SJSA1 (cell line): ENCODE results near the gene FSD1. TPM values are rescaled to one million over a fixed set of nuclear protein-coding genes. Genes with fewer than 3 reads are reported as not detected.

Source experiments
- DNase-seq, 2 experiments: peaks; one replicate each; pipeline ENCODE4 v3.0.0-alpha.2; 2015 to 2020; ENCODE audit warnings: low spot score in 2 of 2, low read depth in 1 of 2
- H3K27ac ChIP-seq: fragments of 250-450 bp; sonication (Bioruptor Pico); 2 replicates; pipeline ENCODE4 v1.5.1; 2020; ENCODE audit warnings: mild to moderate bottlenecking, moderate library complexity
- H3K27me3 ChIP-seq: fragments of 250-450 bp; sonication (Bioruptor Pico); replicated peaks from 2 replicates; pipeline ENCODE4 v1.5.1; 2020; ENCODE audit warnings: mild to moderate bottlenecking, moderate library complexity
- H3K36me3 ChIP-seq: fragments of 250-450 bp; sonication (Bioruptor Pico); 2 replicates; pipeline ENCODE4 v1.5.1; 2020; ENCODE audit warnings: mild to moderate bottlenecking
- H3K4me1 ChIP-seq: fragments of 250-450 bp; sonication (Bioruptor Pico); replicated peaks from 2 replicates; pipeline ENCODE4 v1.6.1; 2021; ENCODE audit warnings: mild to moderate bottlenecking
- H3K4me3 ChIP-seq: fragments of 250-450 bp; sonication (Bioruptor Pico); 2 replicates; pipeline ENCODE4 v1.5.1; 2020; ENCODE audit warnings: mild to moderate bottlenecking
- H3K9me3 ChIP-seq: fragments of 250-450 bp; sonication (Bioruptor Pico); replicated peaks from 2 replicates; pipeline ENCODE4 v1.5.1; 2020; ENCODE audit warnings: mild to moderate bottlenecking
- total RNA-seq: library from RNA; depleted of rRNA; stranded (reverse); fragments of >200 nt; shearing (Covaris generic); gene quantifications from 2 replicates; pipeline ENCODE4 v1.2.3, GENCODE V29; 2014

FSD1 gene
- total RNA-seq, 1 experiment from 2014 or later: 4.5 TPM

GRCh38 chr19:4352701-4353121 lies 48.3 kb downstream of the FSD1 start:
- Histone ChIP-seq H3K4me1 (no peaks in the 10 kb centered on the region), H3K27me3 (no peaks in the 10 kb centered on the region), H3K27ac (no peak overlapping the region), H3K36me3 (peaks cover 18% of the 10 kb centered on the region), H3K4me3 (no peak overlapping the region), H3K9me3 (no peaks in the 10 kb centered on the region)
- DNase-seq: peak; percentile 46 to 75

GRCh38 chr19:4354282-4354681 lies 49.9 kb downstream of the FSD1 start:
- H3K36me3 ChIP-seq: peaks cover 34% of the 10 kb centered on the region
- H3K27me3 ChIP-seq: no peaks in the 10 kb centered on the region
- no peaks in the 10 kb centered on the region for H3K4me1 ChIP-seq
- no peak overlapping the region for H3K4me3 ChIP-seq
- no peak overlapping the region for H3K27ac ChIP-seq
- no peak for DNase-seq
- H3K9me3 ChIP-seq: no peaks in the 10 kb centered on the region

- H3K4me1 ChIP-seq: no peaks in the 10 kb centered on the region
- no peak overlapping the region for H3K27ac ChIP-seq
- peaks cover 40% of the 10 kb centered on the region for H3K36me3 ChIP-seq
- no peak overlapping the region for H3K4me3 ChIP-seq
- H3K9me3 ChIP-seq: no peaks in the 10 kb centered on the region
- DNase-seq: peak in 1 of 2 experiments; percentile 37
- H3K27me3 ChIP-seq: no peaks in the 10 kb centered on the region
Observed at GRCh38 chr19:4354897-4355296, 50.5 kb downstream of the FSD1 start.

- no peaks in the 10 kb centered on the region for H3K9me3 ChIP-seq
Observed at GRCh38 chr19:4357095-4357797, 52.8 kb downstream of the FSD1 start.

GRCh38 chr19:4357921-4358326 lies 53.5 kb downstream of the FSD1 start:
- Histone ChIP-seq H3K9me3 (no peaks in the 10 kb centered on the region), H3K4me1 (no peaks in the 10 kb centered on the region), H3K36me3 (peaks cover 67% of the 10 kb centered on the region), H3K27ac (no peak overlapping the region), H3K27me3 (no peaks in the 10 kb centered on the region), H3K4me3 (no peak overlapping the region)
- DNase-seq: peak in 1 of 2 experiments; percentile 41

More at GRCh38 chr19:4357095-4357797, 52.8 kb downstream of the FSD1 start:
- H3K4me3 ChIP-seq: no peak overlapping the region
- no peak overlapping the region for H3K27ac ChIP-seq
- DNase-seq: peak in 1 of 2 experiments; percentile 45
- H3K36me3 ChIP-seq: peaks cover 63% of the 10 kb centered on the region
- no peaks in the 10 kb centered on the region for H3K4me1 ChIP-seq
- no peaks in the 10 kb centered on the region for H3K27me3 ChIP-seq

GRCh38 chr19:4358709-4359626 lies 54.6 kb downstream of the FSD1 start:
- H3K4me3 ChIP-seq: no peak overlapping the region
- no peaks in the 10 kb centered on the region for H3K9me3 ChIP-seq
- H3K27ac ChIP-seq: no peak overlapping the region
- DNase-seq: no peak
- H3K4me1 ChIP-seq: no peaks in the 10 kb centered on the region
- H3K27me3 ChIP-seq: no peaks in the 10 kb centered on the region
- H3K36me3 ChIP-seq: peaks cover 78% of the 10 kb centered on the region

DNA sequence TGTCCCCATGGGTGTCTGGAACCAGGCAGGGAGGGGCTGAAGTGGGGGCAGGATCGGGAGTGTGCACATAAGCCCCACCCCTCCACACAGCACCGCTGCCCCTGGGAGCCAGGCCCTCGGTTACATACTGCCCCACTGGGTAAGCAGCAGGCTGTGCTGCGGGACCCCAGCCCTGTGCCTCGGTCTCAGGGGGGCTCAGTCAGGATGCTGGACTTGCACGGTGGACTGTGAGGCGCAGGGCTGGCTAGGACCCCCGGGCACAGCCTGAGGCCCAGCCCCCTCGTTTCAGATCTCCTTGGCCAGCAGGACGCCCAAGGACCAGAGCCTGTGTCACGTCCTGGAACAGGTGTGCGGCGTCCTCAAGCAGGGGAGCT lies 55.2 kb downstream of the FSD1 start:
- peak in 1 of 2 experiments; percentile 48 for DNase-seq
- peaks cover 80% of the 10 kb centered on the region for H3K36me3 ChIP-seq
- H3K27ac ChIP-seq: no peak overlapping the region
- no peaks in the 10 kb centered on the region for H3K9me3 ChIP-seq
- H3K4me1 ChIP-seq: no peaks in the 10 kb centered on the region
- no peak overlapping the region for H3K4me3 ChIP-seq
- no peaks in the 10 kb centered on the region for H3K27me3 ChIP-seq

GRCh38 chr19:4360081-4360569 lies 55.7 kb downstream of the FSD1 start:
- Histone ChIP-seq H3K27me3 (no peaks in the 10 kb centered on the region), H3K4me3 (no peak overlapping the region), H3K9me3 (no peaks in the 10 kb centered on the region), H3K27ac (no peak overlapping the region), H3K4me1 (no peaks in the 10 kb centered on the region), H3K36me3 (peaks cover 84% of the 10 kb centered on the region)
- no peak for DNase-seq

DNA sequence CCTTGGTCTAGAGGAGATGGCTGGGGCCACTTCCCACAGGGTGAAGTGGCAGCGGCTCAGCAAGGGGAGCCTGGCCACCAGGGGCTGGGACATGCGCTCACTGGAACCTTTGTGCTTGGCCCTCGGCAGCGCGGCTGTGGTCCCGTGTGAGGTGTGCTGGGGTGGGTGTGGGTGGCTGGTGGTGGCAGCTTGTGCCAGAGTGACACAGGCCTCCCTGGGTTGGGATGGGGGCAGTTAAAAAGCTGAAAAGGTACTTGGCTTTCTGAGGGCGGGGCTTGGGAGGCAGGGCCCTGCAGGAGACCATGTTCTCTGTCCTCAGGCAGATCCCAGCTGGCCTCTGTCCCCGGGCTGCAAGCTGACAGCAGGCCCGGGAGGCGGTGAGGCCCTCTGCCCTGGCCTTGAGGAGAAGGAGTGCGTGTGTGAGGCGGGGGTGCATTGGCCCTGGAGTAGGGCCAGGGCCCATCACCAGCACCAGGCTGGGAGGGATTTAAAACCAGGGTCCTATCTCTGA lies 56.3 kb downstream of the FSD1 start:
- DNase-seq: peak in 1 of 2 experiments; percentile 40
- no peak overlapping the region for H3K27ac ChIP-seq
- H3K4me1 ChIP-seq: no peaks in the 10 kb centered on the region
- H3K4me3 ChIP-seq: no peak overlapping the region
- peaks cover 90% of the 10 kb centered on the region for H3K36me3 ChIP-seq
- no peaks in the 10 kb centered on the region for H3K27me3 ChIP-seq
- H3K9me3 ChIP-seq: no peaks in the 10 kb centered on the region

DNA sequence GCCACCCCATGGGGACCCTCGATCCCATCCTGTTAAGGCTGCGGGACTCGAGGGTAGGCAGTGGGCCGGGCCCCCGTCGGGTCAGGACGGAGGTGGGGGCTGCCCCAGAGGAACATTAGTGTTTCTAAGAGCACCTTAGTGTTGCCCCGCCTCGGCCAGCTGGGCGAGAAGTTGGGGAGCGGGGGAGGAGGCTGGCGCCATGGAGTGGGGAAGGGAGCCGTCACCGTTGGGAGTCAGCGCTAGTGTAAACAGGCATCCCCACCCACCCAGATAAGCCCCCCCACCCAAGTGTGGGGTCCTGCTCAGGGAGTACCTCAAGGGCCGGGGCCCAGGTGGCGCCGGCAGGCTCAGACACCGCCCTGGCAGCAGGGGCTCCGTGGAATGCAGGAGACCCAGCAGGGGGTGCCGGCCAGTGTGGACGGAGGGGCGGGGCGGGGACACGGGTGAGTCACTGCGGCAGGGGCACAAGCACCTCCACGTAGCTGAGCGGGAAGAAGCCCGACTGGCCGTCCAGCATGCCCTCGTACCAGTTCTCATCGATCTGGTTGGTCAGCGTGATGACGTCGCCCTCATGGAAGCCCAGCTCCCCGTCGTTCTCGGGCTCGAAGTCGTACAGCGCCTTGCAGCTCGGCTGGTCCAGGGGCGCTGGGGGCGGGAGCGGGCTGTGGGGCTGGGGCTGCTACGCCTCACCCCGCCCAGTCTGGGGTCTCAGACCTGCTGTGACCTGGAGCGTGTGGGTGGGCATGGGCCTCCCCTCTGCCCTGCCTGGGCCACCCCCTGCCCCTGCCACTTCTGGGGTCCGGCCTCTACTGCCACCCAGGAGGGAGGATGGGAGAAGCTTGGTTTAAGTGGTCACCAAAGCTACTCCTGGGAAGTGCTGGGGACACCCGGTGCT lies 57.0 kb downstream of the FSD1 start:
- no peaks in the 10 kb centered on the region for H3K9me3 ChIP-seq
- DNase-seq: peak in 1 of 2 experiments; percentile 45
- H3K27ac ChIP-seq: no peak overlapping the region
- peaks cover 92% of the 10 kb centered on the region for H3K36me3 ChIP-seq
- no peak overlapping the region for H3K4me3 ChIP-seq
- H3K4me1 ChIP-seq: no peaks in the 10 kb centered on the region
- H3K27me3 ChIP-seq: no peaks in the 10 kb centered on the region

DNA sequence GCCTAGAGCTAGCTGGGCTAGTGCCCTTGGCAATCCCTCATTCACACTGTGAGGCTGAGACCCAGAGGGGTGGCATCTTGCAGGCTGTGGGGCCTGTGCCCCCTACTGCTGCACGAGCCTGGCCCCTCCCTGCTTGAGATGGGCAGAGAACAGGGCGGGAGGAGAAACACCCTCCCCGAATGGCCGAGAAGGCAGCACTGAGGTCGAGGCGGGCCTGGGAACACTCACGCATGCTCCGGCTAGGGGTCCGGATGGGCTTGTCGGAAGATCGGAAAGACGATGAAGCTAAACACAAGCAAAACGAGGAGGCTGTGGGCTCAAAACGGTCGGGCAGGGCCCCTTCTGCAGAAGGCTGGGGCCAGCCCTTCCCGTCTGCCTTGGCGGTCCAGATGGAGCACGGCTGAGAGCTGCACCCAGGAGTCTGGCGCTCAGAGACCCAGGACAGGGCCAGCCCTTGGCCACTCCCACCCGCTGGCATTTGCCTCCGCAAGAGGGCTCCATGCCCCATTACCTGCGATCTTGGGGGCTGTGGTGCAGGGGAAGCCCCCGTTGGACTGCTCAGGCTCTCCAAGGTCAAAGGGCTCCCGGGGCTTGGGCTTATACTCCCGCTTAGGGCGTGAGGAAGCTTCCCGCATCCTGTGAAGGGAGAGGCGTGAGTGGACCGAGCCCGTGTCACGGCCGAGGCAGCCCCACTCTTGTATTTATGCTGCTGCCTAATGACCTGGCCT lies 57.9 kb downstream of the FSD1 start:
- no peak overlapping the region for H3K27ac ChIP-seq
- DNase-seq: no peak
- H3K36me3 ChIP-seq: peaks cover 91% of the 10 kb centered on the region
- no peaks in the 10 kb centered on the region for H3K4me1 ChIP-seq
- H3K27me3 ChIP-seq: no peaks in the 10 kb centered on the region
- H3K4me3 ChIP-seq: no peak overlapping the region
- no peaks in the 10 kb centered on the region for H3K9me3 ChIP-seq

DNA sequence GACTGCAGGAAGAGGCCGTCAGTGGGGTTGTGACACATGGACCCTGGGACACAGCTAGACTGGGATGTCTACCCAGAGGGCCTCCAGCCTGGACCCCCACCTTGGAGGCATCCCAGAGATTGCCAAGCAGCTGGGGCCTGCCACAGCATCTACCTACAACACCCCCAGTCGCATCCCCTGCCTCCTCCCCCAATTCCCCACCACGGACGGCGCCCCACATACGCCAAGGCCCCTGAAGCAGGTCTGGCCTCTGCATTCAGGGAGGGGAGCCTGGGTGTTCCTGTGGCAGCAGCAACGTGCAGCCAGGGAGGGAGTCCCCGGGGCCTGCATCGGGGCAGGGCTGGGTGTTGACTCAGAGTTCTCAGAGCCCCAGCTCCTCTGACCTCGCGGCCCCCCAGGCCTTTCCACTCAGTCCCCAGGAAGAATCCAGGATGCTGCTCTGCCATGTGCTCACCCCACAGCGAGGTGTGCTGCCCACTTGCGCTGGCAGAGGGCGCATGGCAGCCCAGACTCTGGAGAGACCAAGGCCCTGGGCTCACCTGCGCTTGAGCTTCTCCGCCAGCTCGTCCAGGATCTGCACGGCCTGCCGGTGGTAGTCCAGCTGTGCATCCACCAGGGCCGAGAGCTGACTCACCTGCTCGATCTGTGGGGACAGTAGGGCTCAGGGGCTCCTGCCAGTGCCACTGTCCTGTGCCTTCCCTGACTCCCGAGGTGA lies 58.6 kb downstream of the FSD1 start:
- H3K4me3 ChIP-seq: no peak overlapping the region
- H3K27me3 ChIP-seq: no peaks in the 10 kb centered on the region
- no peak overlapping the region for H3K27ac ChIP-seq
- no peaks in the 10 kb centered on the region for H3K4me1 ChIP-seq
- H3K9me3 ChIP-seq: no peaks in the 10 kb centered on the region
- H3K36me3 ChIP-seq: peaks cover 93% of the 10 kb centered on the region
- DNase-seq: peak in 1 of 2 experiments; percentile 42
